ENCODE data around the gene KIF5C.

KIF5C gene

DNA sequence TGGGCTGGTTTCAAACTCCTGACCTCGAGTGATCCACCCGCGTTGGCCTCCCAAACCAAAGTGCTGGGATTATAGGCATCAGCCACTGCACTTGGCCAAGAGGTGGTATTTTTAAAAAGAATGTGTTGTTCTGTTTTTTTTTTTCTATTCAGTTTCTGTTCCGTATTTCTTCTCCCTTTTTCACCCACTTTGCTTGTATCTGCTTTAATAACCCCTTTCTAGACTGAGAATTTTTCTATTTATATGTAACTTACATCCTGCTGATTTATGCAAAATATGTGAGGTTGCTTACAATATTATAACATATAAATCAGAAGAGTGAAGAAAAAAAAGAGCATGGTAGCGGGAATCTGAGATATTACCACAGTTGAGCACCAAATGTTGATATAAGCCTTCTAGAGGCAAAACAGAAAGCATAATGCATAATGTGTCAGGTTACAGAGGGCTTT is 146.3 kb downstream of the KIF5C start:
- no peak for DNase-seq

DNA sequence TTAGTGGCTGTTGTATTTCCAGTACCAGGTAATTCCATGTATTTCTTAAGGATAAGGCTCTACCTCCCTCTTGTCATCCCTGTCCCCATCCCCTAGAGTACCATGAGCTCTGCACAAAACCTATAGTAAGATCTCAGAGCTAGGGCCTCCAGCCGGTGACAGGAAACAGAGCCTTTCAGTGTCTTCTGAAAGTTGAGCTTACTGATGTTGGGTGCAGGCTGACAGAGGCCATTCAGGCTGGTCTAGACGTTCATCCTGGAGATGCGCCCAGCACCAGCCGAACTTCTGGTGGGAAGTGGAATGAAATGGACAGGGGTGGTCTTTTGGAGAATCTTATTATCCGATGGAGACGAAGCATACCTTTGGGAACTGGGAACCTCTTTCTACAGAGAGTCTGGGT is 146.7 kb downstream of the KIF5C start:
- no peak for DNase-seq

DNA sequence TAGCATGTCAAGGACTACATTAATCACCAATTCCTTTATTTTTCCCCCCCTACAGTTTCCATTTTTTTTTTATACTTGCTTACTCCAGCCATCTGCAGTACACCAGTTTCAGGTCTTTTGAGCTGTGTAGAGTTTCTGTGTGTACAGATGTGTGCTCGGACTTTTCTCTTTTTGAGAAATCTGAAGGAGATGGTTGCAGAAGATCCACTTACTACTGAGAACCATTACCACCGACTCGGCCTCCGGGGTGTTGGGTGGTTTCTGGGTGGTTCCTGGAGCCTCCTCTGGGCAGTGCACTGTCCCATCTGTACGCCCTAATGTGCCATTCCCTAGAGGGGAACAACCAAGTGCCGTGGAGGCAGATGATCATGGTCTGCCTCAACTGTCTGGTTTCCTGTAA is 148.1 kb downstream of the KIF5C start:
- no peak for DNase-seq

DNA sequence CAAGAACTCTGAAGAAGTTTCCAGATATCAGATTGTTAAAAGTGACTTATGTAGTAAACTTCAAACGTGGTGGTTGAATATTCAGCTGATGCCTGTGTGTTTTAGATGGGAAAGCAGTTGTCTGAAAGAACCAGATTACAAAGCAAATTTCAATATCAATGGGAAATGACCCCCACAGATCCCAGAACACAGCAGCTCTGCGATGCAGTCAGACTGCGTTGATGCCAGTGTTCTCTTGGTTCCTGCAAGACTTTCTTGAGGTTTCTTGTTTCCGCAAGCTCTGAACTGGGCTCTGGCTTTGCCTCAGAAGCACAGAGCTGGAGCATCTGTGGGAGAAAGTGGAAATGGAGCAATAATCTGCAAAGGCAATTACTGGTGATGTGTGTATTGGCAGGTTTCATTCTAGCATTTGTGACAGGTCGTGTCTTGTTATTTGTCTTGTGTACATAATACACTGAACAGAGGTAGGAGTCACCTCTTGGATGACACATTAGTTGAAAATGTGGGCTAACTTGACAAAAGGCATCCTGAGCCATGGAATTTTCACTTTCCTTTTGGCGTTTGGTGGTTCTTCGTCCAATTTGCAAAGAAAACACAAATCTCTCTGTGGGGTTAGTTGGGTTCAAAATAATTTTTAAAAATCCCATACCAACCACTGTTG is 152.7 kb downstream of the KIF5C start:
- DNase-seq: no peak

DNA sequence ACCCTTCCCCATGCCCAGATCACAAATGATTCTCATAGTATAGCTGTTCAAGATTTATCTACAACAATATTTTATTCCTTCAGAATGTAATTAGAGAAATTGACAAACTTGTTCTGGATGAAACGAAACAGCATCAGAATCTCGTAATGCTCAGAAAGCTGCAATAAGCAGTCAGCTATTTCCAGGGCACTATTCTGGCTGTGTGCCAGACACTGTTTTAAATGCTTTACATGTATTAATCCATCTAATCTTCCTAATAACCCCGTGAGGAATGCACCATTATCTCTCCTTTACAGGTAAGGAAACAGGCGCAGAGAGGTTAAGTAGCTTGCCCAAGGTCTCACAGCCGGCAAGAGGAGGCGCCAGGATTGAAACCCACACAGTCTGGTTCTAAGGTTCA is 153.3 kb downstream of the KIF5C start:
- DNase-seq: no peak

DNA sequence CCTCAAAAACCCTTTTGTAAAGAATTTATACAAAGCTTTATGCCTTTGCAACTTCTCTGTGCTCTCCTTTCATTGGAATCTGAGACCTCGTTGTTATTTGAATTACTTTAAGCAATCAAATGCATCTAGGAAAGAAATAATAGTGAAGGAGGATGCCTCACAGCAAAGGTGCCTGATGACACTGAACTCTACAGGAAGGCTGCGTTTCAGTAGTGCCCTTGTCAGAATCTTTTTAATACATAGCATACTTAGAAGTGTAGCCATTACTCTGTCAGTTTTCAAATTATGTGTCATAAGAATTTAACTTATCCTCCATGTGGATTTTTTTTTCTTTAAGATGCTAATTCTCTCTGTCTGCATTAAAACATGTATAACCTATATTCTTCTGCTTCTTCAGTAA is 153.9 kb downstream of the KIF5C start:
- no peak for DNase-seq

DNA sequence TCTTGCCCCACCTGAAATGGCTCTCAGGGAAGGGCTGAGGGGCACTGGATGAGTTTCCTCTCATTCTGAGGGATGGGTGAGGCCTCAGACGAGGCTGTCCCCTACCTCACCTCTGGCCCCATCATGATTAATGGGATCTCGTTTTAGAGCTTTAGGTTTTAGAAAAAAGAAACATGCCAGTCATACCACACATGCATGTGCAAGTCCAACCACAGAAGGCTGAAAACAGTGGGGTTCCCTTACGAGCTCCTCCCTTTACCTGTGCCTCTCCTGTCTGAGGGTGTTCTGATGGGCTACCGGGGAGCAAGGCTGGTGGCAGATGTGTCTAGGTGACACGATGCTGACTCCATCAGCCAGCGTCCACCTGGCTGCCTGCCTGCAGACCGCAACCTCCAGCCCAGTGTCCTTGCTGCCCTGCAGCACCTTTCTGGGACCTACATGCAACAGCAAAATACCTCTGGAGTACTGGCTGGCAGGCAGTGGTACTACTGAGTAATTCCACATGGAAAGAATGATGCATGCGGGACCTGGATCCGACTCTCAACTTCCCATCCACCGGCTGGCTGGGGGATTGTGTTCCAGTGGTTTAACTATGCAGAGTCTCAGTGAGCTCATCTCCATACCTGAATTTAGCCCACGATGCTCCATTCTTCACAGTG is 154.4 kb downstream of the KIF5C start:
- no peak for DNase-seq

DNA sequence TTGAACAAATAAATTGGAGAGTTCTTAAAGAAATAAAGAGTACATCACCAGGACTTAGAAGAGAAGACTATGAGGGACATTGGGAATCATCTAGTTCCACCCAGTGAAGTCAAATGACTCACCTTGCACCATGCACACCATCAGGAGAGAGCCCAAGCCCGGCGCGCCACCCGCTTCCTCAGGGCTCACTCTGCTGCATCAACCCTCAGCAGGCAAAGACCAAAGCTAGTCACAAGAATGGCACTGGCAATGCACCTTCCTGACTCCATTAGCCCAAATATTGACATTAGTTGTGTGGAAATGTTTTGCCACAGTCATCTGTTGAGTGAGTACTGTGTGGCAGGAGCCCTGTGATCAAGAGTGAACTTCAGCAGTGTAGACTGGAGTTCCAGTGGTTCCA is 156.4 kb downstream of the KIF5C start:
- DNase-seq: no peak

DNA sequence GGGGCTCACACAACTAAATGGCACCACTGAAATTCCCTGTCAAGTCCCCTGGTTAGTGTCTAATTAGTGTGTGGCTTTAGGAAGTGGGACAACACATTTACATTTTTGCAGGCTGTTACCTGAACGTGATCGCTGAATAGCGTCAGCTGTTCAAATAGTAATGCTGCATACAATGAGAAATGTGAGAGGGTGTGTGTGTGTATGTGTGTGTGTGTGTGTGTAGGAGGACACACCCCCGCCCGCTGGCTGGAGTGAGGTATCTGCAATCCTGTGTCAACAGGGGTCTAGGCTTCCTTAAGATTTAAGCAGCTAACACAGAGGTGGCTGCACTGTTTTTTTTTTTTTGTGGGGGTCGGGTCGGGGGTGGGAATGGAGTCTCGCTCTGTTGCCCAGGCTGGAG is 158.7 kb downstream of the KIF5C start:
- DNase-seq: no peak

DNA sequence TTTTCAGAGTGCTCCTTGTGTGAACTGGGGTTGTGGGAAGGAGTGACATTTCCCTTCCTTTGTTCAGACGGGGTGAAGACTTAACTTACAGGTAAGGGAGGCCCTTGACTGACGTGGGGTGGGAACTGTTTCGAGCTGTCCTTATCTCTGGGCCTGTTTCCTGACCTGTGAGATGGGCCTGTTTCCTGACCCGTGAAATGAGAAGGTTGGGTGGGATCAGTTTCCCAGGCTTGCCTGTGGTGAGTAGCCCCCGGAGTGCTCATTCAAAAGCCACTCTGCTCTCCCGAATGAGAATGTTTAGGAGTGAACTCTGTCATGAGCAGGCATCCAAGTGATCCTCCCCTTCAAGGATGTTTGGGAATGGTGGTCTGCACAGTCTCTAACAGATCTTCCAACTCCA is 159.4 kb downstream of the KIF5C start:
- DNase-seq: no peak

DNA sequence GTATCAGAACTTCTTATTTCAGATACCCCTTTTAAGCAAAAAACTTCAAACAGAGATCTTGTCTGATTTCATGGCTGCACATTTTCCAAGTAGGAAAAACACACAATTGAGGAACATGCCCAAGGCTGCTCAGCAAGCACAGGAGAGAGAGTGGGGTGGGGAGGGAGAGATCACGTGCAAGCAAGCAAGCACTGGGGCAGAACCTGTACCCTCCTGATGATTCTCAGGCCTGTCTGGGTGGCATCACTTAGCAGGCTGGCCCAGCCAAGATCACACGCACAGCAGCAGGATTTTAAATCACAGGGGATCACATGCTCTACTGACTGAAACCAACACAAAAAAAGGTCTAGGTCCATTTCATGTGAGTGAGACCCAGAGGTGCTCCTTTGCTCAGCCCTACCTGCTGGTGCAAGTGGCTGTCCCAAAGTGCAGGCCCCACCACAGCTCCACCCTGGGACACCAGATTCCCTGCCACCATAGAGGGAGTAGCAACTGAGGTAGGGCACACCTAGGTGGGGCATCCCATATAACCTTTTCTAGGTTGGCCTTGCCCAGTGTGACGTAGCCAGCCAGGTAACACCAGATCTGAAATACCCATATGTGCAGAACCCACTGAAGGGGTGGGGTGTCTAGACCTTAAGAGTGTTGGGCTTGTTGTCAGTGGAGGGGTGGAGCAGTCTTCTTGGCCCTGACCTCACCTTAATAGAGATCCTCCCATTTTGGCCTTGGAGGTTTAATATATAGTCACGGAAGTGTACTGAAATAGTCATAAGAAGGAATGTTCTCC is 161.7 kb downstream of the KIF5C start:
- no peak for DNase-seq

DNA sequence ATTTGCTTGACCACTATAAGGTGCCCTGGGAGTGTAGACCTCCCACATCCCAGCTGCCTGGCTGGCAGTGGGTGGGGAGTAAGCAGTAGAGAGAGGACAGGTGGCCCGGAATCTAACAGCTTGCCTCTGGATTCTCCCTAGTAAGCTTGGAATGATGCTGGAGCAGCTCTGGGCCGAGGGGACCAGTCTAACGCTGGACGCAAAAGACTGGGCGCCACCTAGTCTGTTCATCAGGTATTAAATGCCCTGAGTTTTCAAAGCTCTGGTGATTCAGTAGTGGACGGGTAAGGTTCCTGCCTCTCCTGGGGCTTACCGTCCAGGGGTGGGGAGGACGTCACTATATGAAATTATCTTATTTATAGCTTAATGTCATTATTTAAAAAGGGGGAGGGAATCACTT is 162.8 kb downstream of the KIF5C start:
- DNase-seq: no peak

DNA sequence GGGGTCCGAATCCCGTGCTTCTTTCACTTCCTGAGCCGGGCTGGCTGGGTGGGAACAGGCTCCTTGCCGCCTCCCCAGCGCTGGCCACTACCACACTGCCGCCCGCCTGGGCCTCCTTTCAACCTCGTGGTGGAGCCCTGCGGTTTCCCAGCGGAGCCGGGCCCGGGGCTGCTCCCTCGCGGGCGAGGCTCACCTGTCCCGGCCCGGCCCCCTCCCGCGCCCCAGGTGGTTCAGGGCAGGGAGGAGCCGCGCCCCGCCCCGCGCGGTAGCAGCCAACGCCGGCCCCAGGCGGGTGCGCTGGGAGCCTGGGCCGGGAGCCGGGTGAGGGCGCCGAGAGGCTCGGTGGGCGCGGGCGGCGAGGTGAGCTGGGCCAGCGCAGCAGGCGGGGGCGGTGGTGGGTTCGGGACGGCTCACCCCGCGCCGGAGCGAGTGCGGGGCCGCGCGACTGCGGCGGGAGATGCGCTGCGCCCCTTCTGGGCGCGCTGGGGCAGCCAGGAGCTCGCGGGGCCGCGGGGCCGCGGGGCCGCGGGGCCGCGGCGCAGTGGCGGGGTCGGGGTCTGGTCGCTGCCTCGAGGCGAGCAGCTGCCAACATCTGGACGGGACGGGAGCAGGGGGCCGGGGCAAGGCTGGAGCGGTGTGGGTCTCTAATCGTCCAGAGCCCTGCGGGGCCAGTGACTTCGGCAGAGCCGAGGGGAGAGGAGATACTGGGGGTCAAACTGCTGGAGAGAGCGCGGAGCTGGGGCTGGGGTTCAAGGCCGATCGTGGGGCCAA is 163.6 kb downstream of the KIF5C start, which contains the start of gene LYPD6B:
Gene LYPD6B (plus strand): TSS at position 258 of the 771 bp plus-strand sequence. CDS start 92,250 bp downstream, outside the sequence.
- DNase-seq: no peak

DNA sequence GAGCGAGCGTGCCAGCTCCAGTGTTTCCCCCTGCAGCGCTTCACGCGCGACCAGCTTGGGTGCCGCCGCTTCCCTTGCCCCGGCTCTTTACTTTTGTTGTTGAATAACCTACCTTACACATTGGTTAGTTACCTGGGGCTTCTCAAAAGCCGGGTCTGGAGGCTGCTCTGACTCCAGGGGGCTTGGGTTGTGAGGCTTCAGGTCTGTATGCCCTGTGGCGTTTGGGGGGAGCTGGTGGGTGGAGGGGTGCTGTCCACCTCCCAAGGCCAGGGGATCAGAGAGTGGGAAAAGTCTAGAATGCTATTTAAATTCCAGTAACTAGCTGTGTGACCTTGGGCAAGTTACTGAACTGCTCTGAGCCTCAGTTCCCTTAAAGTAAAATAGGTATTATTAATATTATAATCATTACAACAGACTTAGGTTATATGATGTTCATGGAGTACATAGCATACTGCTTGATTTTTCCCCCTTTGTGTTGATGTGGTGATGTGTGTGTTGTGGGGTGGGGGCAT is 164.2 kb downstream of the KIF5C start:
- no peak for DNase-seq

DNA sequence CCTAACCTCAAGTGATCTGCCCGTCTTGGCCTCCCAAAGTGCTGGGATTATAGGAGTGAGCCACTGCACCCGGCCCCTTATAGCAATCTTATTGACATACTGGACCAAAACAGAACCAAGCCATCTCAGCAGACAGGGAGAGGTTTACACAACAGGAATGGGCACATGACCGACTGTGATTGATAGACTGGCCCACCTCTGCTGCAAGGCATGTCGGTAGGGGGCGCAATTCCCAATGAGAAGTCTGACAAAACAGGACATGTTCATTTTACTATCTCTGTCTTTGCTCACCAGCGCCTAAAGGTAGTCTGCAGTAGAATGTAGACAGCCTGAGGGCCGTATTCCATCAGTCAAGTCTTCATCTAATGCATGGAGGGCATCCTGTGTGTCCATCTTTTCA is 165.4 kb downstream of the KIF5C start:
- no peak for DNase-seq

DNA sequence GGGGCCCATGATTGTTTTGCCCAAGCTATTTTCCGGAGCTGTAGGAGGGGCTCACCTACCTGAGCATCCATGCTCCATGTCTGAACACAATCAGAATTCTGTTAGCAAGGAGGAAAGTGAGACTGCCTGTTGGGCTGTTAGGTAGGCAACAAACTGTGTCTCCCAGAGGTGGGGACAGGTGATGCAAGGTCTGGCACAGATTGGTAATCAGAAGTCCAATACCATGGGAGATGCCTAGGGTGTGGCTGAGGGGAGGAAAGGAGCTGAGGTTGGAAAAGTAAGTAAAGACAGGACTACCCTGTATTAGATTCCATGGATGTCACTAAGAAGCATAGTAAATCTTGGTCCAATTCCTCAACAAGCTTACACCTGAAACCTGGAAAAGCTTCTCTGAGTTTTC is 166.5 kb downstream of the KIF5C start:
- DNase-seq: no peak

DNA sequence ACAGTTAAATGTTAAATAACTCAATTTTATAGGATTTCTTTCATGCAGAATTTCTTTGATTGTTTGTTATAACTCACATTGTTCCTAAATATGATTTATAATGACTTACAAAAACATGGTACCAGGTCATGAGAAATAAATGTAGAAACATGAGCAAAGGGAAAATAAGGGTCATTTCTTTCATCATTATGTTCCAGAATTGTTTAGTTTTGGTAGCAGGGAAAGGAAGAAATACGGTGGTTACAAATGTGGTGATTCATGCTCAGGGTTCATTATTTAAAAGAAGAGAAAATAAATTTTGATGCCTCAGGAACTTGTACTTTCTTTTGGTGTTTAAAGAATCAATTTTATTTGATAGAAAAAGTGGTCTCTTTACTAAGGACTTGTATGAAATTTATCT is 167.9 kb downstream of the KIF5C start:
- DNase-seq: no peak

DNA sequence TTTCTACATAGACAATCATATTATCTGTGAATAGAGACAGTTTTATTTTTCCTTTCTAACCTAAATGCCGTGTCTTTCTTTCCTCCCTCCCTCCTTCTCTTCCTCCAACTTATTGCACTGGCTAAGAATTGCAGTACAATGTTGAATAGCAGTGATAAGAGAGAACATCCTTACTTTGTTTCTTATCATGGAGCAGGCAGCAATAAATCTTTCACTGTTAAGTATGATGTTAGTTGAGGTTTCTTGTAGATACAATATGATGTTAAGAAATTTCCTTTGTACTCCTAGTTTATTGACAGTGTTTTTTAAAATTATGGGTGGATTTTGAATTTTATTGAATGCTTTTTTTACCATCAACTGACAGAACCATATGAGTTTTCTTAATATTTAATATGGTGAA is 169.5 kb downstream of the KIF5C start:
- DNase-seq: no peak

DNA sequence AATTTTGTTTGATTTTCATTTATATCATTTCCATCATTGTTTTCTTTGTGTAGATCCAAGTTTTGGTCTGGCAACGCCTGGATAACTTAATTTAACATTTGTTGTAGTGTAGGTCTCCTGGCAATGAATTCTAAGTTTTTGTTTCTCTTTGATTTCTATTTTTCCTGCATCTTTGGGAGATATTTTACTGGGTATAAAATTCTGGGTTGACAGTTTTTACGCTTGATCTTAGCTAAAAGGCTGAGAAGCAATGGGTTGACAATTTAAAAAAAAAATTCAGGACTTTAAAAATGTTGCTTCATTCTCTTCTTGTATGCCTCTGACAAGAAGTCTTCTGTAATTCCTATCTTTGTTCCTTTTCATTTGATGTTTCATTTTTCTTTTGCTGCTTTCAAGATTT is 172.1 kb downstream of the KIF5C start:
- no peak for DNase-seq

DNA sequence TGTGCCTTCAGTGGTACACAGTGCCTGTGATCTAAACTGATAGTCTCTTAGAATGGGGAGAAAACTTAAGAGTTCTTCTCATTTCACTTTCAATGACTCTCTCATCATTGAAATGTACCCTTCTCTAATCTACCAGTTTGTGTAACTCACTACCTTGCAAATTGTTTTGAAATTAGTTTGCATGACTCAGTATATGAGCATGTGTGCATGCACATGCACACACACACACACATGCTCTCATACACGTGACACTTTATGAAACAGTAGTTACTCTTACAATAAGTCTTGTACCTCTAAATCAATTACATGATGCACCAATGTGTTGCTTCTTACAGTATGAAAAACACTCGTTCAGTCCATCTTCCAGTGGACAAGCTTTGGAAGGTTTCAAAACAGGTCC is 174.1 kb downstream of the KIF5C start:
- DNase-seq: no peak

DNA sequence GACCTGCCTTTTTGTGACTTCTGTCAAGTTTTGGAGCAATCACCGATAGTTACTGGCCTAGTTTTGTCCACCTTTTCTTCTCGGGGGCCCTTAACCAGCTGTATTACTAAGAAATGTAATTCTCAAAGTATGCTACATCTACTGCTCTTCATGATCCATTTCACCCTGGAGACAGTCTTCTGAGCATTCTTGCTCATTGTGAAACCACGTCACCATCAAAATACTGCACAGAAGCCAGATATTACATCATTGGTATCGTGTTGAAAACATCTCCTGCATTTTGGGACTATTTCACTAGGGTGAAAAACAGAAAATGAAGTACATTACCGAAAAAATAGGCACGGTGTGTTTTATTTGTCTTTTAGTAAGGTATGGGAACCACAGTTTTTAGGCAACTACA is 175.2 kb downstream of the KIF5C start:
- no peak for DNase-seq

DNA sequence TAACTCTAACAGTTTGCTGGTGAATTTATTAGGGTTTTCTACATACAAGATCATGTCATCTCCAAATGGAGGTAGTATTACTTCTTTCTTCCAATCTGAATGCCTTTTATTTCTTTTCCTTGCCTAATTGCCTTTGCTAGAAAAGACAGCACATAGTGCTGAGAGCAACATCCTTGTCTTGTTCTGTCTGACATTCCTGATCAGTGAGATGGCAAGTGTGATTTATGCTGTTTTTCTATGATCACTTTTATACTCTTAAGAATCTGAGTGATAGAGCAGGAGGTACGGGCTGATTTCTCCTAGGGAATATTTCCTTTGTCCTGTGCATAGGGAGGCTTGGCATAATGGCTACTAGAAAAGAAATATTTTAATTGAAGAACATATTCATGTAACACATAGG is 180.7 kb downstream of the KIF5C start:
- no peak for DNase-seq

All from NCI-H1694 (cell line).